Neural cell (in vitro differentiated cells): ENCODE results near the gene KRTAP10-1. TPM values are rescaled to one million over a fixed set of nuclear protein-coding genes. Genes with fewer than 3 reads are reported as not detected.

ENCODE experiments used
- H2AFZ ChIP-seq: fragments of 200-600, 300-800 bp; sonication (generic), shearing (Covaris generic); 2 replicates; pipeline ENCODE4 v1.6.0; 2014; ENCODE audit warnings: low read depth, mild to moderate bottlenecking, antibody characterized with exemption, low read length, moderate library complexity
- H3F3A ChIP-seq: fragments of 200-600 bp; shearing (Covaris generic); 2 replicates; pipeline ENCODE4 v1.6.1; 2016; ENCODE audit warnings: mild to moderate bottlenecking, moderate library complexity, mixed read lengths, antibody characterized with exemption, low read length; ENCODE audit not compliant: insufficient read depth, poor library complexity, severe bottlenecking
- H3K27ac ChIP-seq: fragments of 200-600, 300-800 bp; sonication (generic), shearing (Covaris generic); 2 replicates; pipeline ENCODE4 v1.5.1; 2014; ENCODE audit warnings: mild to moderate bottlenecking, low read length, moderate library complexity
- H3K27me3 ChIP-seq: fragments of 300-800, 200-600 bp; sonication (generic), shearing (Covaris generic); 2 replicates; pipeline ENCODE4 v1.6.0; 2014; ENCODE audit warnings: mild to moderate bottlenecking, low read depth, low read length, moderate library complexity; ENCODE audit not compliant: insufficient read depth
- H3K36me3 ChIP-seq: fragments of 300-800, 200-600 bp; sonication (generic), shearing (Covaris generic); 2 replicates; pipeline ENCODE4 v1.5.1; 2014; ENCODE audit warnings: mild to moderate bottlenecking, antibody characterized with exemption, low read length, moderate library complexity; ENCODE audit not compliant: insufficient read depth
- H3K4me2 ChIP-seq: fragments of 300-800, 200-600 bp; sonication (generic), shearing (Covaris generic); 2 replicates; pipeline ENCODE4 v1.6.0; 2014; ENCODE audit warnings: mild to moderate bottlenecking, low read length
- H3K4me3 ChIP-seq: fragments of 300-800, 200-600 bp; sonication (generic), shearing (Covaris generic); 2 replicates; pipeline ENCODE4 v1.5.1; 2014; ENCODE audit warnings: mild to moderate bottlenecking, low read length, moderate library complexity
- H3K79me2 ChIP-seq: fragments of 200-600 bp; shearing (Covaris generic); replicated peaks from 2 replicates; pipeline ENCODE4 v1.6.0; 2014; ENCODE audit warnings: mild to moderate bottlenecking, low read length, moderate library complexity; ENCODE audit not compliant: insufficient read depth
- H3K9ac ChIP-seq: fragments of 300-800, 200-600 bp; sonication (generic), shearing (Covaris generic); 2 replicates; pipeline ENCODE4 v1.6.1; 2016; ENCODE audit warnings: mild to moderate bottlenecking, low read length, mixed read lengths
- H3K9me2 ChIP-seq: fragments of 200-600 bp; shearing (Covaris generic); 2 replicates; pipeline ENCODE4 v1.6.1; 2016; ENCODE audit warnings: mild to moderate bottlenecking, low read length, mixed read lengths; ENCODE audit not compliant: insufficient read depth
- H3K9me3 ChIP-seq: fragments of 200-600, 300-800 bp; sonication (generic), shearing (Covaris generic); 2 replicates; pipeline ENCODE4 v1.6.1; 2016; ENCODE audit warnings: mild to moderate bottlenecking, mixed run types, low read length, moderate library complexity, mixed read lengths
- H4K20me1 ChIP-seq: fragments of 200-600 bp; shearing (Covaris generic); 2 replicates; pipeline ENCODE4 v1.6.1; 2016; ENCODE audit warnings: mild to moderate bottlenecking, mixed run types; ENCODE audit not compliant: insufficient read depth
- CTCF ChIP-seq: fragments of 450-650 bp; IDR thresholded peaks from 2 replicates; pipeline ENCODE4 v1.5.1; 2014; ENCODE audit warnings: antibody characterized with exemption, mild to moderate bottlenecking, moderate library complexity; ENCODE audit not compliant: poor library complexity, severe bottlenecking
- EP300 ChIP-seq: fragments of 450-650 bp; conservative IDR thresholded peaks from 2 replicates; pipeline ENCODE4 v1.6.1; 2014; ENCODE audit warnings: antibody characterized with exemption, mild to moderate bottlenecking, moderate library complexity; ENCODE audit not compliant: poor library complexity, severe bottlenecking
- EZH2 ChIP-seq: fragments of 200-600, 300-800 bp; shearing (Covaris generic), sonication (generic); IDR thresholded peaks from 2 replicates; pipeline ENCODE4 v1.6.1; 2014; ENCODE audit warnings: antibody characterized with exemption, low read length, borderline replicate concordance, mild to moderate bottlenecking; ENCODE audit not compliant: insufficient read depth, poor library complexity, severe bottlenecking
- MXI1 ChIP-seq: fragments of 450-650 bp; conservative IDR thresholded peaks from 2 replicates; pipeline ENCODE4 v1.6.1; 2014; ENCODE audit warnings: antibody characterized with exemption, mild to moderate bottlenecking; ENCODE audit not compliant: poor library complexity, severe bottlenecking
- POLR2AphosphoS5 ChIP-seq: IDR thresholded peaks from 2 replicates; pipeline ENCODE4 v1.6.1; 2012
- RAD21 ChIP-seq: fragments of 450-650 bp; conservative IDR thresholded peaks from 2 replicates; pipeline ENCODE4 v1.6.1; 2014; ENCODE audit warnings: antibody characterized with exemption, mild to moderate bottlenecking, moderate library complexity
- REST ChIP-seq: IDR thresholded peaks from 2 replicates; pipeline ENCODE4 v1.6.1; 2012; ENCODE audit warnings: borderline replicate concordance
- SMC3 ChIP-seq: fragments of 450-650 bp; conservative IDR thresholded peaks from 2 replicates; pipeline ENCODE4 v1.6.1; 2014; ENCODE audit warnings: antibody characterized with exemption, mild to moderate bottlenecking, moderate library complexity; ENCODE audit not compliant: poor library complexity
- TAF1 ChIP-seq: IDR thresholded peaks from 2 replicates; pipeline ENCODE4 v1.6.1; 2012; ENCODE audit warnings: low read depth
- polyA plus RNA-seq: library from polyadenylated mRNA; depleted of rRNA; stranded (reverse); fragments of >200 nt; gene quantifications from 2 replicates; pipeline ENCODE4 v1.2.3, GENCODE V29; 2014

The KRTAP10-1 gene
- polyA plus RNA-seq, 1 donor from 2014 or later: not detected

DNA sequence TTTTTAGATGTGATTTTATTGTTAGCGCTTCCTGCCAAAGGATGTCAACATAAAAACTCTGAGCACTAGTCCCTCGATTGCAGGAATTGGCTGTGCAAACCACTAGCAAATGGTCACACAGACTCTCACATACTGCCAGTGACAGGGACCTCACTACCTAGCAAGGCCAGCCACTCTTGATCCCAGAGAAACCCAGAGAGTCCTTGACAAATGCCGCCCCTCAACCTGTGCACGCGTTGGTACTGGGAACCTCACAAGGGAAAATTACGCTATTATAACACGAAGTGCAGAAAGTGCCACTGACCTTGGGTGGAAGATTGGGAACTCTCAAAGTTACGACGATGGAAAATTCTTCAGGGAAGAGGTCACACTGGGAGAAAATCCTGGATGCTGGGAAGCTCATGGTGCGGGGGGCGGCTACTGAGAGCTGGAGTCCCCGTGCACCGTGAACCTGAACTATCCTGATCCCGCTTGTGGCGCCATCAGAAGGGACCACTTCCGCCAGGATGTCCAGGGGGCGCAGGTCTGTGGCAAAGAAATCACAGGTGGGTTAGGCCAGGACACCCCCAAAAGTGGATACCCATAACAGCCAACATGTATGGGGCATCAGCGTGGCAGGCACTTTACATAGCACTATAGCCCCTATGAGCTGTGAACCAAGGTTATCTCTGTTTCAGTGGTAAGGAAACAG is 27.6 kb upstream of the KRTAP10-1 start:
- H3K9ac ChIP-seq: no peak overlapping the region
- H3F3A ChIP-seq: no peaks in the 10 kb centered on the region
- H3K4me2 ChIP-seq: no peak overlapping the region
- H4K20me1 ChIP-seq: no peaks in the 10 kb centered on the region
- H3K4me3 ChIP-seq: no peak overlapping the region
- H3K36me3 ChIP-seq: no peaks in the 10 kb centered on the region
- TF ChIP-seq POLR2AphosphoS5 (no peak), EP300 (no peak), EZH2 (no peak), CTCF (no peak)
- peaks cover 10% of the 10 kb centered on the region for H3K9me3 ChIP-seq
- no peak overlapping the region for H2AFZ ChIP-seq
- no peak overlapping the region for H3K27ac ChIP-seq
- no peaks in the 10 kb centered on the region for H3K27me3 ChIP-seq
- no peaks in the 10 kb centered on the region for H3K9me2 ChIP-seq
- no peaks in the 10 kb centered on the region for H3K79me2 ChIP-seq

DNA sequence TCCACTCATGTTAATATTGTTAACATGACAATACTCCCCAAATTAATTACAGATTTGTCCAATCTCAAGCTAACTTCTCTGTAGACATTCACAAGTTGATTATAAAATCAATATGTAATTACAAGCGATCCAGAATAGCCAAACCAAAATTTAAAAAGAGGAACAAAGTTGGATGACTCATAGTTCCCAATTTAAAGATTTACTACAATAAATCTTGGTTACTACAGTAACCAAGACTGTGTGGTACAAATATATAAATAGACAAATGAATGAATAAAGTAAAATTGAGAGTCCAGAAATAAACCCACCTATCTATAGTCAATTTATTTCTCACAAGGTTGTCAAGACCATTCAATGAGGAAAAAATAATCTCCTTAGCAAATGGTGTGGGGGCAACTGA is 26.4 kb upstream of the KRTAP10-1 start:
- Histone ChIP-seq H3K36me3 (no peaks in the 10 kb centered on the region), H3K9me2 (no peaks in the 10 kb centered on the region), H3K27me3 (no peaks in the 10 kb centered on the region), H3K9ac (no peak overlapping the region), H3K79me2 (no peaks in the 10 kb centered on the region), H3K4me2 (no peak overlapping the region), H3K9me3 (peaks cover 9% of the 10 kb centered on the region), H4K20me1 (no peaks in the 10 kb centered on the region), H3K27ac (no peak overlapping the region), H2AFZ (no peak overlapping the region), H3F3A (no peaks in the 10 kb centered on the region), H3K4me3 (no peak overlapping the region)
- TF ChIP-seq EP300: no peak
- no peak for TF ChIP-seq EZH2
- no peak for TF ChIP-seq MXI1
- no peak for TF ChIP-seq CTCF
- TF ChIP-seq RAD21: no peak
- no peak for TF ChIP-seq TAF1
- no peak for TF ChIP-seq SMC3
- TF ChIP-seq REST: no peak
- no peak for TF ChIP-seq POLR2AphosphoS5
